Measurements from ENCODE around the gene INPP5J.

DNA sequence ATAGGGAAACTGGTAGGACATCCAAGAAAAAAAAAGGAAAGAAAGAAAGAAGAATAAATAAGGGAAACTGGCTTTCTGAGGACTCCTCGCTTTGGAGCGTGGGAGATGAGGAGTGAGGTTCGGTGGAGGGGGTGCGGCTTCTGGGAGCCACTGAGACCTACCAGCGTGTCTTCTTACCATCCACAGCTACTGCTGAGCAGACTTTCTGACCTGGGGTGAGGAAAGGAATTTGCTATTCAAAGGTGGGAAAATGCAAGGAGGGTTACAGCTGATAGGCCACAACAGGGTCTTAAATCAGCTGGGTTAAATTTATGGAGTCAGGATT, 14.9 kb upstream of the INPP5J start:
- no peak for TF ChIP-seq POLR2A (IDR thresholded peaks at IDR 0.05)
- TF ChIP-seq, protein P1, sequence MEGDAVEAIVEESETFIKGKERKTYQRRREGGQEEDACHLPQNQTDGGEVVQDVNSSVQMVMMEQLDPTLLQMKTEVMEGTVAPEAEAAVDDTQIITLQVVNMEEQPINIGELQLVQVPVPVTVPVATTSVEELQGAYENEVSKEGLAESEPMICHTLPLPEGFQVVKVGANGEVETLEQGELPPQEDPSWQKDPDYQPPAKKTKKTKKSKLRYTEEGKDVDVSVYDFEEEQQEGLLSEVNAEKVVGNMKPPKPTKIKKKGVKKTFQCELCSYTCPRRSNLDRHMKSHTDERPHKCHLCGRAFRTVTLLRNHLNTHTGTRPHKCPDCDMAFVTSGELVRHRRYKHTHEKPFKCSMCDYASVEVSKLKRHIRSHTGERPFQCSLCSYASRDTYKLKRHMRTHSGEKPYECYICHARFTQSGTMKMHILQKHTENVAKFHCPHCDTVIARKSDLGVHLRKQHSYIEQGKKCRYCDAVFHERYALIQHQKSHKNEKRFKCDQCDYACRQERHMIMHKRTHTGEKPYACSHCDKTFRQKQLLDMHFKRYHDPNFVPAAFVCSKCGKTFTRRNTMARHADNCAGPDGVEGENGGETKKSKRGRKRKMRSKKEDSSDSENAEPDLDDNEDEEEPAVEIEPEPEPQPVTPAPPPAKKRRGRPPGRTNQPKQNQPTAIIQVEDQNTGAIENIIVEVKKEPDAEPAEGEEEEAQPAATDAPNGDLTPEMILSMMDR (IDR thresholded peaks at IDR 0.05): peak in 3 of 12 donors; percentile 3 to 36 (median 4)

Data from heart left ventricle (tissue), 13 donors.